ENCODE data around the gene STAG1.

DNA sequence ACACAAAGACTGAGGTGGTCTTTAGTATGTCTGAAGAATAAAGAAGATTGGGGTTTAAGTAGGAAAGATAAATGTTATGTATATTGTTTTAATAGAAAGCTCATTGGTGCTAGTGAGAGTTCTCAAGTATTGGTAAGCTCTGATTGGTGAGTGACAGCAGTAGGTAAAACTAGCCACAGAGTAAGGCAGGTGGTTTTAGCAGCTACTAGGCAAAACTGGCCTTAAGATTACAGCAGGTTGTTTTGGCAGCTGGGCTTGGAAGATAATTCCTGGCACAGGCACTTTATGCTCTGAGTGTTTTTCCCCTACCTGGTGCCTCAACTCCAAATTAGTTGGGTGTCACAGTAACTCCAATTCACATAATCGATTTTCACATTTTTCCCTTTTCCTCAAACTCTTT lies 66.3 kb downstream of the STAG1 start:
- TF ChIP-seq CTCF (IDR thresholded peaks at IDR 0.05) (no peak), POLR2A (IDR thresholded peaks at IDR 0.05) (no peak)
